NCI-H2107 treated with DMSO at 0.1 percent for 48 hours (cell line): Measurements from ENCODE around the gene EBF3.

ENCODE experiments used
- DNase-seq: peaks from one replicate; lab custom pipeline; 2025; ENCODE audit not compliant: unreplicated experiment; lab: John Stamatoyannopoulos, UW

Gene EBF3

DNA sequence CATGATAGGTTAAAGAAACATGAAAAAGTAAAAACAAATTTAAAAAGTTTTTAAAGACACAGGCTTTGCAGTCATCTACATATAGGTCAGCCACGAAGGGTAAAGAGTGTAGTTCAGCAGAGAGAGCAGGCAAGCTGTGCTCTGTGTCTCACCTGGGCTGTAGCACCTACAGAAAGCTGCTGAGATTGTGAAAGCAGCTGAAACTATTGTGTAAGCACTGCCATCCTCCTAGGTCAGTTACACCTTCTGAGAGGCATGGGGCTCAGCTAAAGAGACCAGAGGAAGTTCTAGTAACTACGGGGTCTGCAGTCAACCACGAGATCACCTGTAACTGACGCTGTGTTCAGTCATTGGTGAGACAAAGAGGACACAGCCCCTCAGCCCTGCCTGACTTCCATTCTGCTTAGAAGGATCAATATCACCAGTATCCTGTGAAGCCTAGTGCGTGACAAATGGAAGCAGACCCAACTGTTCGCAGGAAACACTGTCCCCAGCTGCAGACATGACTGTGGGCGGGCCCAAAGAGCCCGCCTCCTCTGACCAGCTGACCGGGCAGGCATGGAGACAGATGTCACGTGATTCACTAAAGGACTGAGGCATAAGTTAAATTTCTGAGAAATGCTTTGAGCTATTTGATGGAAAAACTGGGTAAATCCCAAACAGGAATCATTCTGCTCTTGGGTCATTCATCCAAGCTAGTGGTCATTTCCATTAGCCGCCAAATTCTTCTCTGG is 87.9 kb downstream of the EBF3 start:
- DNase-seq = no peak

- no peak for DNase-seq
Measured at GRCh38 chr10:129873351-129873750, 90.7 kb downstream of the EBF3 start.

DNA sequence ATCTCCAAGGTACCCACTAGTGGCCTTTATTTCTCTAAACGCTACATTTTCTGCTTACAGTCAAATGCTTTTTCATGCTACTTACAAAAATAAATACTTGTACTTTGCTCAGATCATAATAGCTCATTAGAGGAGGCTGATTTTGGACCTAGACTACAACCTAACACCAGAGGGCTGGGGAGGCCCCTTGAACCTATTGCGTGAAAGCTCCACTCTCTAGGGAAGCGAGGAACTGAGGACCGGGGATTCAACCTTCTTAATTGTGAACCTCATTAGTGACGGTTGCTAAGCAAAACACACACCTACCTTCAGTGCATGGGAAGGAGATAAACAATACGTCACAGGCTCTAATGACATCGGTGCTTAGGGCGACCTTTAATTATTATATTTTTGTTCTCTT is 92.1 kb downstream of the EBF3 start:
- DNase-seq = no peak

- DNase-seq = peak; percentile 21
Measured at GRCh38 chr10:129870961-129871621, 93.0 kb downstream of the EBF3 start.

DNA sequence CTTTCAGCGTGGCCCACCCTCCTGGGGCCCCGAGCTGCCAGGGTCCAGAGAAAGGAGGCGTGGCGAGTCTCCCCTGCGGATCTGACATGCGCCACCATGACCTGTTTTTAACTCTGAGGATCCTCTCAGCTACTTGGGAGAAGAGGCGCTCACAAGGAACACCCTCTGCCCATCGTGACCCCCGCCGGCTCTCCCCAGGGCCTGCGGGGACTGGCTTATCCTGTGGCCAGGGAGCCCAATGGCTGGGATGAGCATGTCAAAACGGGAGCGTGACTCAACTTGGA is 93.7 kb downstream of the EBF3 start:
- DNase-seq = no peak

DNA sequence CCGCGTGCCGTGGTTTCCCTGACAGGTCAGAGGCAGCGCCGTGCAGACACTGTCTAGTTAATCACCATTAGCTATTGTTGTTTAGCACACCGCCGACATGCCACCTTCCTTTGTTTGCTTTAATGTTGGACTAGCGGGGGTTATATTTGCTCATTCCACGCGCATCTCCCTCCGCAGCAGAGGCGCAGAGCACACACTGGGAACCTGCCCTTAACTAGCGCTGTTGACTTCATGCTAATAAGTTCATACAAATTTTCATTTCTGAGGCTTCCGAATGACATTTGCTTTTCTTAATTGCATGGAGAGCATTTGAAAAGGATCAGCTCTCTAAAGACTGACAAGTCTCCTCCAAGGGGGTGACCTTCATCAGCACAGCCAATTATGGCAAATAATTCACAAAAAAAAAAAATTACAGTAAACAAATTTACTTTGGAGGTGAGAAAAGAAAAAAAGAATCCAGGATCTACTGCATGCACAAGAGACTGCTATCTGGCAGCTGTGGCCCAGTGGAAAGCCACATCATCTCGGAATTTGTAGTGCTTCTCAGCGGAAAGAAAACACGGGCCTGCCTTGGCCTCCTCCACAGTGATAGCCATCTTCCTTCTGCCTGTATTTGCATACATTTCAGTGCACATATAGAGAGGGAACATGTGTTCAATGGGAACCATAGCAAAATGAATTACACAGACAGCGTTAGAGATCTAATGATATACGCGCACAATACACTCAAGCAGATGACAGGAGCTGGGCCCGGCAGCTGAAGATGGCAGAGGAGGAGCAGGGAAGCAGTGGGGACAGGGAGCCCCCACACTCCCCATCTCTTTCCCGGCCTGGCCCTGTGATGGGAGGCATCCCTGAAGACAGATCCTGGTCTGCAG is 94.2 kb downstream of the EBF3 start:
- no peak for DNase-seq

GRCh38 chr10:129868449-129869035 is 95.5 kb downstream of the EBF3 start:
- DNase-seq = no peak

GRCh38 chr10:129867631-129868179 is 96.4 kb downstream of the EBF3 start:
- no peak for DNase-seq

DNA sequence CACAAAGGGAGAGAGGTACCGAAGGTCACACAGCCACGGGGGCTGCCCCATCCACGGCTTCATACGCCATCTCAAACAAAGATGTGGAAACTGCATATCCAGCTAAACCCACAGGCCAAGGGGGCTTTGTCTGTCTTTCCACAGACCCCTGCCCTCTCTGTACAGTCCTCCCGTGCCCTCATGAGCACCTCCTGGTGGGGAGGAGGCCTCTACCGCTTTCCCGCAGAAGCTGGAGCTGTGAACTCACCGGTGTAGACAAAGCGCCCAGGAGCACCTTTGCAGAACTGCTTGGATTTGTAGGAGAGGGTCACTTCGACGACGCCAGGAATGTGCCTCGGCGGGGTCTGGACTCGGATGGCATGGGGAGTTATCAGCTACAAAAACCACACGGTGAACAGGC is 97.2 kb downstream of the EBF3 start:
- DNase-seq = no peak

DNA sequence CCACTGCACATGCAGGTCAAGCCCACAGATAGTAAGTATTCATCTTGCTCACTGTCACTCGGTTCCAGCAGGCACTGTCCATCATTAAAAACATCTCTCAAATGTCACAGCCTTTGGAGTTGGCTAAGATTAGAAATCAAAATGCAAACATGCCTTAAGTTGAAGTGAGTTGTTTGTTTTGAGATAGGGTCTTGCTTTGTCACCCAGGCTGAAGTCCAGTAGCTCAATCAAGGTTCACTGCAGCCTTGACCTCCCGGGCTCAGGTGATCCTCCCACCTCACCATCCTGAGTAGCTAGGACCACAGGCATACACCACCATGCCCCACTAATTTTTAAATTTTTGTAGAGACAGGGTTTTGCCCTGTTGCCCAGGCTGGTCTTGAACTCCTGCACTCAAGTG is 98.1 kb downstream of the EBF3 start:
- no peak for DNase-seq

DNA sequence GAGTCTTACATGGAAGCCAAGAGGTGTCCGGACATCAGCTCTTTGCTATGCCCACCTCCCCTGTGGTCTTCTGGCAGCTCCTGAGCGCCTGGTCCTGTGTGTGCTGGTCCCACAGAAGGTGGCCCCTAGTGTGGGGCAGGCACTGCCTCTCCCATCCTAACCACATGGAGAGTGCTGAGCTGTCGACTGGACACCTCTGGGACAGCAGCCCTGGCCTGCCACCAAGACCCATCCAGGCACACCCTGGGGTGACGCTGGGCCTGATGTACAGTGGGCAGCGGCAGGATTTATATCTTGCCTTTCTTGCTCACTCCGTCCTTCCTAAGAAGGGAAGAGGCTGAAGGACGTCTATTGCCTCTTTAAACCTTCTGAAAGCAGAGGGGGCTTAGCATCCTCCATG is 98.7 kb downstream of the EBF3 start:
- no peak for DNase-seq

DNA sequence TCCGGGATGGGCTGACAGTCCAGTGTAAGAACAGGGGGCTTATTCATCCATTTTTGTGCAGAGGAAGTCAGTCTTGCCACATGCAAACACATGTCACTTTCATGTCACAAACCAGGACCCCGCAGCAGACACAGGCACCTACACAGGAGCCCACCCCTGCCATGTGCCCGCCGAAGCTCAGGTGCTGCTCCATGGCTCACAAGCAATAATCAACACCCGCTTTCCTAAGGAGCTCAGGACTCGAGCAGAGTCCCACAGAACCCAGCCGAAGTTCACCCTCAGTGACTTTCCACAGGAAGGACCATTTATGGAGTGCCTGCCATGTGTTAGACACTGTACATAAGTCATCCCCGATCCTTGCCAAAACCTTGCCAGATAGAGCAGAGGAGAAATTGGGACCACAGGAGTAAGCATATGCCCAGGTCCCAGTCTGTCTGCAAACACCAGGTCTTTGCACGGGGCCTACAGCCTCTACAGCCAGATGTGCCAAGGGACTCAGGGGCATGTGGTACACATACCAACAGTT is 99.4 kb downstream of the EBF3 start:
- no peak for DNase-seq

DNA sequence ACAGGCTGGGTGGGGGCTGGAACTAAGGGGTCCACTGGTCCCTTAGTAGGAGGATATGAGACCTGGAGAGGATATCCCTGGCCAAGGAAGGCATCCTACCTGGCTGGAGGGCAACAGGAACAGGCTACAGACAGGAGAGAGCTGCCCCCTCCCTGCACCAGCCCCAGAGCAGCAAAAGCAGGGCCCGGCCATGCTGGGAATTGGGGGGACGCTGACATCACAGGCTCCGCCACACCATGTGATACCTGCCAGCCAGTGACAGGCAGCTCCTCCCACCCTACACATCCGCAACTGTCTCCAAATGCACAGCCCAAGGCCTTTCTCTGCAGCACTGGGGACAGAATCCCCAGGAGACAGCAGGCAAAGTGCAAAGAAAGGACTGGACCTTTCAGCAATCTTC is 100.0 kb downstream of the EBF3 start:
- DNase-seq = no peak

DNA sequence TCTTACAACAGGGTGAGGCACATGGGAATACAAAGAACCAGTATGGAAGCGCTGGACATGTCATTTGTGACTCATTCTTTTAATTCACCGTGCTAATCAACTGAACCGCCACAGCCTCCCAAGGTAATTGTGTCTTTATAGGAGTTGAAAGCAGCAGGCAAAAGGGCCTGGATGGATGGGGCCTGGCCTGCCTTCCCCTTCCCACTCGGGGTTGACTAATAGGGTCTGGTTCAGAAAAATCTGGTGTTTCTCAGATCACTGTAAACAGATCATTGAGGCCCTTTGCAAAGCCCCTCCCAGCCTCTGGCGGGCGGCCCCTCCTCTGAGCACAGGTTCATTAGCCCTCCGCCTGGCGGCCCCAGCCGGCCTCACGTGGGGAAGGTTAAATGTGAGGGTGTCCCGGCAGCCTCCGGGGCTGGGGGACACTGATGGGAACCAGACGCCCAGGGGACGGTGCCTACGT is 100.8 kb downstream of the EBF3 start:
- no peak for DNase-seq

DNA sequence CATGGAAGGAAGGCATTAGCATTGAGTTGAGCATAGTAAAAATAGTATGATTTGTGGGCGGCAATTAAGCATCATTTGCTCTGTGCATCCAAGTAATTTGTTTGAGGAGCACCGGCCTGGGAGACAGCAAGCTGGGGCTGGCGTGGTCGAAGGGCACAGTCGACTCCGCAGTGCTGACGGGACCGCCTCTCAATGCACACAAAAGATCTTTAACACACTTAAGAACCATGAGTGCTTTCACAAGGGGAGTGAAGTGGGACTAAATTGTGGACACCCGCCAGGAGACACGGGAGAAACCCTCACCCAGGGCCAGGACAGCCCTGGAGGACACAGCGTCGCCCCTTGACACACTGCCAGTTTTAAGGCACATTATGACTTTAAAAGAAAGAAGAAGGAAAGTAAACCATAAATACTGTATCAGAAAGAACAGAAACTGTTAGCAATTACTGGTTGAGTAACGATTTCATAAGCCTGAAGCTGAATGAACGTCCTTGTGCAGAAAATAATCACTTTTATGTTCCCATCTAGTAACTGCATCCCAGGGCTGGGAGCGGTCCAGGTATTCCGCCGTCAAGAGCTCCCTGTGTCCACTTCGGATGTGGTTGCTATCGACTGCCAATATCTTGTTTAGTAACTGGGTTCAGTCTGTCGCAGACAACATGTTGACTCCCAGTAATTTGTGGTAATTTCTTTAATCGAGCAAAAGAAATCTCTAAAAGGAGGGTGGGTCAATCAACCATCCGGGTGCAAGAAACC is 102.1 kb downstream of the EBF3 start:
- no peak for DNase-seq

- no peak for DNase-seq
Measured at GRCh38 chr10:129860396-129860795, 103.7 kb downstream of the EBF3 start.

GRCh38 chr10:129859536-129859935 is 104.5 kb downstream of the EBF3 start:
- no peak for DNase-seq

- DNase-seq = no peak
Measured at GRCh38 chr10:129857242-129857960, 106.7 kb downstream of the EBF3 start.

DNA sequence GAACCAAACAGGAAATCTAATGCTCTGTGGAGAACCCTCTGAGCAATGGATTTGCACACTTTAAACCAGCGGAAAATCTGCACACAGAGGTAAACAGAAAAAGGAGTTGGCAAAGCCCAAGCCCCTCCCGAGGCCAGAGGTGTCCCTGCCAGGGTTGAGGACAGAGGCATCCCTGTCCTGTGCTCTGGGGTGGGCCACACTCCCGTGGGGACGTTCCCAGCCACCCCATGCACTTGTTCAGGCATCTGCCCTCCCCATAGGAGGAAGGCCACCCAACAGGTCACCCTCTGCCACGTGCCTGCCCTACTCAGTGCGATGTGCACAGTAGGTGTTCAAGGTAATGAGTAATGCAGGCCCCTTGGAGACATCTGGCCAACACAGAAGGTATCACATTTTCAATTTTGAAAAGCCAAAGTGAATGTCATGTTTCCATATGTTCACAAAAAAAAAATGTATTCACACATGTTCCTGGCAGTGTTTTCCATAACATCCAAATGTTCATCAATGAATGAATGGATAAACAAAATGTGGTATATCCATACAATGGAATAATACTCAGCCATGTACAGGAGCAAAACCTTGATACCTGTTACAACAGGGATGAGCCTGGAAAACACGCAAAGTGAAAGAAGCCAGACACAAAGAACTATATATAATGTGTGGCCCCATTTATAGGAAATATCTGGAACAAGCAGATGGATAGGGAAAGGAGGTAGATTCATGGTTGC is 108.1 kb downstream of the EBF3 start:
- no peak for DNase-seq
